WTC11 (cell line): Measurements from ENCODE around the gene NDUFA6.

Experiments
- MAX ChIP-seq: sonication (generic); formaldehyde crosslinking; IDR thresholded peaks from 2 replicates; pipeline ENCODE4 v1.8.0; 2022; ENCODE audit warnings: mild to moderate bottlenecking, missing genetic modification reagents
- TCF7 ChIP-seq: sonication (generic); formaldehyde crosslinking; IDR thresholded peaks from 2 replicates; pipeline ENCODE4 v1.8.0; 2022; ENCODE audit warnings: mild to moderate bottlenecking, low read depth, missing genetic modification reagents, moderate library complexity
- ZNF423 ChIP-seq: fragments of 250-450 bp; sonication (Bioruptor Pico); IDR thresholded peaks from 2 replicates; pipeline ENCODE4 v2.1.2; 2022; ENCODE audit warnings: mild to moderate bottlenecking, moderate library complexity
- TF ChIP-seq, protein P1 (sequence below): fragments of 200-600 bp; IDR thresholded peaks from 2 replicates; pipeline ENCODE4 v1.8.0; 2022; ENCODE audit warnings: antibody characterized with exemption
- TF ChIP-seq, protein P2 (sequence below): fragments of 250-450 bp; sonication (Bioruptor Pico); IDR thresholded peaks from 2 replicates; pipeline ENCODE4 v1.9.0; 2021; ENCODE audit warnings: moderate library complexity, mild to moderate bottlenecking, inconsistent platforms, borderline replicate concordance

GRCh38 chr22:42078469-42079318 is 11.9 kb downstream of the NDUFA6 start:
- TF ChIP-seq, protein P1, sequence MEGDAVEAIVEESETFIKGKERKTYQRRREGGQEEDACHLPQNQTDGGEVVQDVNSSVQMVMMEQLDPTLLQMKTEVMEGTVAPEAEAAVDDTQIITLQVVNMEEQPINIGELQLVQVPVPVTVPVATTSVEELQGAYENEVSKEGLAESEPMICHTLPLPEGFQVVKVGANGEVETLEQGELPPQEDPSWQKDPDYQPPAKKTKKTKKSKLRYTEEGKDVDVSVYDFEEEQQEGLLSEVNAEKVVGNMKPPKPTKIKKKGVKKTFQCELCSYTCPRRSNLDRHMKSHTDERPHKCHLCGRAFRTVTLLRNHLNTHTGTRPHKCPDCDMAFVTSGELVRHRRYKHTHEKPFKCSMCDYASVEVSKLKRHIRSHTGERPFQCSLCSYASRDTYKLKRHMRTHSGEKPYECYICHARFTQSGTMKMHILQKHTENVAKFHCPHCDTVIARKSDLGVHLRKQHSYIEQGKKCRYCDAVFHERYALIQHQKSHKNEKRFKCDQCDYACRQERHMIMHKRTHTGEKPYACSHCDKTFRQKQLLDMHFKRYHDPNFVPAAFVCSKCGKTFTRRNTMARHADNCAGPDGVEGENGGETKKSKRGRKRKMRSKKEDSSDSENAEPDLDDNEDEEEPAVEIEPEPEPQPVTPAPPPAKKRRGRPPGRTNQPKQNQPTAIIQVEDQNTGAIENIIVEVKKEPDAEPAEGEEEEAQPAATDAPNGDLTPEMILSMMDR = no peak
- no peak for TF ChIP-seq ZNF423 (CRISPR knock-in tag)
- TF ChIP-seq, protein P2, sequence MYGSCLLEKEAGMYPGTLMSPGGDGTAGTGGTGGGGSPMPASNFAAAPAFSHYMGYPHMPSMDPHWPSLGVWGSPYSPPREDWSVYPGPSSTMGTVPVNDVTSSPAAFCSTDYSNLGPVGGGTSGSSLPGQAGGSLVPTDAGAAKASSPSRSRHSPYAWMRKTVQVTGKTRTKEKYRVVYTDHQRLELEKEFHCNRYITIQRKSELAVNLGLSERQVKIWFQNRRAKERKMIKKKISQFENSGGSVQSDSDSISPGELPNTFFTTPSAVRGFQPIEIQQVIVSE (CRISPR knock-in tag) = no peak
- TF ChIP-seq MAX (CRISPR knock-in tag) = no peak
- no peak for TF ChIP-seq TCF7
